ENCODE data around the gene MYO10. TPM values are rescaled to one million over a fixed set of nuclear protein-coding genes. Genes with fewer than 3 reads are reported as not detected.

MYO10 gene
- total RNA-seq, 2 donors from 2014 or later: 40.0 to 89.2 TPM

- H3K27me3 ChIP-seq (ENCODE audit: control insufficient read depth, insufficient read depth, low read length, poor library complexity, severe bottlenecking): no peaks in the 10 kb centered on the region
- H3K9ac ChIP-seq (ENCODE audit: extremely low read depth, low read length, poor library complexity, severe bottlenecking): no peak overlapping the region
- no peaks in the 10 kb centered on the region for H3K9me3 ChIP-seq (ENCODE audit: control insufficient read depth, low read length)
- no peak overlapping the region for H3K27ac ChIP-seq (ENCODE audit: low read depth, low read length)
- Mint-ChIP-seq H3K36me3 (ENCODE audit: low read depth) (peaks cover 53% of the 10 kb centered on the region), H3K9me3 (no peaks in the 10 kb centered on the region), H3K27me3 (ENCODE audit: insufficient read depth) (no peaks in the 10 kb centered on the region), H3K4me3 (no peak overlapping the region), H3K27ac (no peak overlapping the region), H3K4me1 (peaks cover 5% of the 10 kb centered on the region)
- no peaks in the 10 kb centered on the region for H3K4me1 ChIP-seq (ENCODE audit: control insufficient read depth, insufficient read depth, low read length)
- TF ChIP-seq, protein P1, sequence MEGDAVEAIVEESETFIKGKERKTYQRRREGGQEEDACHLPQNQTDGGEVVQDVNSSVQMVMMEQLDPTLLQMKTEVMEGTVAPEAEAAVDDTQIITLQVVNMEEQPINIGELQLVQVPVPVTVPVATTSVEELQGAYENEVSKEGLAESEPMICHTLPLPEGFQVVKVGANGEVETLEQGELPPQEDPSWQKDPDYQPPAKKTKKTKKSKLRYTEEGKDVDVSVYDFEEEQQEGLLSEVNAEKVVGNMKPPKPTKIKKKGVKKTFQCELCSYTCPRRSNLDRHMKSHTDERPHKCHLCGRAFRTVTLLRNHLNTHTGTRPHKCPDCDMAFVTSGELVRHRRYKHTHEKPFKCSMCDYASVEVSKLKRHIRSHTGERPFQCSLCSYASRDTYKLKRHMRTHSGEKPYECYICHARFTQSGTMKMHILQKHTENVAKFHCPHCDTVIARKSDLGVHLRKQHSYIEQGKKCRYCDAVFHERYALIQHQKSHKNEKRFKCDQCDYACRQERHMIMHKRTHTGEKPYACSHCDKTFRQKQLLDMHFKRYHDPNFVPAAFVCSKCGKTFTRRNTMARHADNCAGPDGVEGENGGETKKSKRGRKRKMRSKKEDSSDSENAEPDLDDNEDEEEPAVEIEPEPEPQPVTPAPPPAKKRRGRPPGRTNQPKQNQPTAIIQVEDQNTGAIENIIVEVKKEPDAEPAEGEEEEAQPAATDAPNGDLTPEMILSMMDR (conservative IDR thresholded peaks at IDR 0.05): no peak
- WGBS, 2 experiments (ENCODE audit: insufficient coverage in 1 of 2, insufficient read length in 1 of 2): 90 to 92% methylated on average over 2 to 3 of the region's 3 CpGs
- peaks cover 91% of the 10 kb centered on the region for H3K36me3 ChIP-seq (ENCODE audit: control insufficient read depth, insufficient read depth, low read length)
- DNase-seq: no peak
- H3K4me3 ChIP-seq (ENCODE audit: low read length): no peak overlapping the region
These were observed 163.5 kb downstream of the MYO10 start for GRCh38 chr5:16772556-16772955.

DNA sequence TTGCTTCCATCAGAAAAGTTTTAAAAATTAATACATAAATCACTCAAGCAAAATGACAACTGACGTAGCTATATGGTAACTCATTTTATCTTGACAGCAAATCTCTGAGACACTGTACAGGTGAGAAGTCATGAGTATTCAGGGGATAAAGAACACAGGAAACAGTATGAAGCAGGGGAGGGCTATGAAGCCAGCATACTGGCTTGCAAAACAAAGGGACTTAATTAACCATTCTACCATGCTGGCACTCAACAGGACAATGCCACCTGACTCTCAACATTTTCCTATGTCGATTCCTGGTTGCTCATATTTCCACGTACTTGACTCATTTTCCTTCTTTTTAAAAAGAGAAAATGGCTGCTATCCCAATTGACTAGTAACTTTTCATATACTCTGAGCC lies 167.9 kb downstream of the MYO10 start:
- no peaks in the 10 kb centered on the region for H3K27me3 Mint-ChIP-seq (ENCODE audit: insufficient read depth)
- TF ChIP-seq, protein P1 (conservative IDR thresholded peaks at IDR 0.05): no peak
- no peak overlapping the region for H3K4me3 ChIP-seq (ENCODE audit: low read length)
- H3K36me3 Mint-ChIP-seq (ENCODE audit: low read depth): peaks cover 56% of the 10 kb centered on the region
- H3K9ac ChIP-seq (ENCODE audit: extremely low read depth, low read length, poor library complexity, severe bottlenecking): no peak overlapping the region
- H3K9me3 ChIP-seq (ENCODE audit: control insufficient read depth, low read length): no peaks in the 10 kb centered on the region
- H3K27ac Mint-ChIP-seq: no peak overlapping the region
- no peaks in the 10 kb centered on the region for H3K4me1 ChIP-seq (ENCODE audit: control insufficient read depth, insufficient read depth, low read length)
- no peak for DNase-seq
- no peaks in the 10 kb centered on the region for H3K9me3 Mint-ChIP-seq
- no peak overlapping the region for H3K4me3 Mint-ChIP-seq
- no peaks in the 10 kb centered on the region for H3K4me1 Mint-ChIP-seq
- WGBS, 2 experiments (ENCODE audit: insufficient coverage in 1 of 2, insufficient read length in 1 of 2): 92% methylated on average over 3 of the region's 3 CpGs
- no peak overlapping the region for H3K27ac ChIP-seq (ENCODE audit: low read depth, low read length)
- H3K27me3 ChIP-seq (ENCODE audit: control insufficient read depth, insufficient read depth, low read length, poor library complexity, severe bottlenecking): no peaks in the 10 kb centered on the region
- H3K36me3 ChIP-seq (ENCODE audit: control insufficient read depth, insufficient read depth, low read length): peaks cover 85% of the 10 kb centered on the region

DNA sequence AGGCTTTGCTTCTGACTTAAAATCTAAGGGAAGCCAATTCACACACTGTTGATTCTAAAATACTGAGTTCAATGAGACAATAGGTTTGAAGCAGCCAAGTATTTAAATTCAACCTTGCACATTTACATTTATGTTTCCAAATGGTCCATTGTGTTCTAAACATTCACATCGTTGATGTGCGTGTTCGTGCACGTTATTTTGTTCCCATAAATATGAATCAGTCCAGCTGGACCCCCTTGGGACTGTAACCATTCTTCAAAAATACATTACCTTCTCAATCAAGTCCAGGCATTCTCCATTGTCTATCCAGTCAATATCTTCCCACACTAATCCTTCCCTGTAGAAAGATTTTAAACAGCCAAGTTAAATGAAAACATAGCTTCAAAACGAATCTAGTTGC lies 172.9 kb downstream of the MYO10 start:
- H3K4me1 ChIP-seq (ENCODE audit: control insufficient read depth, insufficient read depth, low read length): no peaks in the 10 kb centered on the region
- Mint-ChIP-seq H3K36me3 (ENCODE audit: low read depth) (peaks cover 68% of the 10 kb centered on the region), H3K9me3 (no peaks in the 10 kb centered on the region), H3K27ac (no peak overlapping the region), H3K4me1 (no peaks in the 10 kb centered on the region), H3K27me3 (ENCODE audit: insufficient read depth) (no peaks in the 10 kb centered on the region), H3K4me3 (no peak overlapping the region)
- no peaks in the 10 kb centered on the region for H3K9me3 ChIP-seq (ENCODE audit: control insufficient read depth, low read length)
- H3K4me3 ChIP-seq (ENCODE audit: low read length): no peak overlapping the region
- WGBS, 2 experiments (ENCODE audit: insufficient coverage in 1 of 2, insufficient read length in 1 of 2): 88 to 95% methylated on average over 5 of the region's 5 CpGs
- no peak overlapping the region for H3K9ac ChIP-seq (ENCODE audit: extremely low read depth, low read length, poor library complexity, severe bottlenecking)
- H3K27me3 ChIP-seq (ENCODE audit: control insufficient read depth, insufficient read depth, low read length, poor library complexity, severe bottlenecking): no peaks in the 10 kb centered on the region
- DNase-seq: no peak
- TF ChIP-seq, protein P1 (conservative IDR thresholded peaks at IDR 0.05): no peak
- peaks cover 87% of the 10 kb centered on the region for H3K36me3 ChIP-seq (ENCODE audit: control insufficient read depth, insufficient read depth, low read length)
- H3K27ac ChIP-seq (ENCODE audit: low read depth, low read length): peak overlapping the region; percentile 16

Measured in endodermal cell (in vitro differentiated cells).